HAP-1 (cell line): ENCODE results near the gene TFF1.

Source experiments
- DNase-seq, 2 experiments: peaks; one replicate each; pipeline ENCODE4 v3.0.0-alpha.2; 2016 to 2020; ENCODE audit warnings: low spot score in 2 of 2
- H3K27me3 ChIP-seq: fragments of 250-450 bp; sonication (Bioruptor Pico); 2 replicates; pipeline ENCODE4 v1.5.1; 2020; ENCODE audit warnings: low read depth, mild to moderate bottlenecking, moderate library complexity
- H3K36me3 ChIP-seq: fragments of 250-450 bp; sonication (Bioruptor Pico); replicated peaks from 2 replicates; pipeline ENCODE4 v1.5.1; 2020; ENCODE audit warnings: mild to moderate bottlenecking
- H3K4me1 ChIP-seq: fragments of 250-450 bp; sonication (Bioruptor Pico); 2 replicates; pipeline ENCODE4 v1.5.1; 2020; ENCODE audit warnings: mild to moderate bottlenecking
- H3K4me3 ChIP-seq: fragments of 250-450 bp; sonication (Bioruptor Pico); 2 replicates; pipeline ENCODE4 v1.5.1; 2020; ENCODE audit warnings: mild to moderate bottlenecking, moderate library complexity
- H3K9me3 ChIP-seq: fragments of 250-450 bp; sonication (Bioruptor Pico); 2 replicates; pipeline ENCODE4 v1.5.1; 2020; ENCODE audit warnings: mild to moderate bottlenecking, moderate library complexity
- in situ Hi-C: fragments of 300-500 bp; cut with MboI; formaldehyde crosslinking; loops from 3 replicates; pipeline ENCODE4 v1.14.3; 2020; ENCODE audit warnings: low sequenced_read_pairs, inconsistent platforms, mixed read lengths

Gene TFF1

GRCh38 chr21:42373196-42373907, 7.0 kb upstream of the TFF1 start:
- Histone ChIP-seq H3K4me3 (no peak overlapping the region), H3K36me3 (no peaks in the 10 kb centered on the region), H3K27me3 (no peaks in the 10 kb centered on the region), H3K9me3 (no peaks in the 10 kb centered on the region), H3K4me1 (no peaks in the 10 kb centered on the region)
- DNase-seq = no peak
- in situ Hi-C loops = no loop called here

GRCh38 chr21:42370894-42371654, 4.7 kb upstream of the TFF1 start:
- no peaks in the 10 kb centered on the region for H3K9me3 ChIP-seq
- H3K36me3 ChIP-seq = no peaks in the 10 kb centered on the region
- in situ Hi-C loops = no loop called here
- H3K4me3 ChIP-seq = no peak overlapping the region
- DNase-seq = no peak
- no peaks in the 10 kb centered on the region for H3K4me1 ChIP-seq
- H3K27me3 ChIP-seq = no peaks in the 10 kb centered on the region

GRCh38 chr21:42369821-42370220, 3.5 kb upstream of the TFF1 start:
- Histone ChIP-seq H3K36me3 (no peaks in the 10 kb centered on the region), H3K4me1 (no peaks in the 10 kb centered on the region), H3K4me3 (no peak overlapping the region), H3K9me3 (no peaks in the 10 kb centered on the region), H3K27me3 (no peaks in the 10 kb centered on the region)
- no peak for DNase-seq
- in situ Hi-C loops = no loop called here

- no peaks in the 10 kb centered on the region for H3K9me3 ChIP-seq
- H3K4me3 ChIP-seq = no peak overlapping the region
- no peaks in the 10 kb centered on the region for H3K4me1 ChIP-seq
- H3K36me3 ChIP-seq = no peaks in the 10 kb centered on the region
- in situ Hi-C loops = no loop called here
- DNase-seq = no peak
- H3K27me3 ChIP-seq = no peaks in the 10 kb centered on the region
Measured at GRCh38 chr21:42367367-42368165, 1.2 kb upstream of the TFF1 start.

GRCh38 chr21:42365770-42366169, 565 bp downstream of the TFF1 start:
- no peaks in the 10 kb centered on the region for H3K4me1 ChIP-seq
- DNase-seq = no peak
- in situ Hi-C loops = no loop called here
- H3K9me3 ChIP-seq = no peaks in the 10 kb centered on the region
- no peaks in the 10 kb centered on the region for H3K36me3 ChIP-seq
- H3K27me3 ChIP-seq = no peaks in the 10 kb centered on the region
- H3K4me3 ChIP-seq = no peak overlapping the region

GRCh38 chr21:42364304-42364865, 1.9 kb downstream of the TFF1 start:
- H3K4me3 ChIP-seq = no peak overlapping the region
- in situ Hi-C loops = no loop called here
- no peaks in the 10 kb centered on the region for H3K4me1 ChIP-seq
- DNase-seq = no peak
- H3K36me3 ChIP-seq = no peaks in the 10 kb centered on the region
- no peaks in the 10 kb centered on the region for H3K9me3 ChIP-seq
- no peaks in the 10 kb centered on the region for H3K27me3 ChIP-seq

GRCh38 chr21:42363312-42363711, 3.0 kb downstream of the TFF1 start:
- Histone ChIP-seq H3K9me3 (no peaks in the 10 kb centered on the region), H3K4me1 (no peaks in the 10 kb centered on the region), H3K36me3 (no peaks in the 10 kb centered on the region), H3K27me3 (no peaks in the 10 kb centered on the region), H3K4me3 (no peak overlapping the region)
- in situ Hi-C loops = no loop called here
- DNase-seq = no peak

GRCh38 chr21:42362700-42363099, 3.6 kb downstream of the TFF1 start:
- in situ Hi-C loops = no loop called here
- no peaks in the 10 kb centered on the region for H3K4me1 ChIP-seq
- H3K9me3 ChIP-seq = no peaks in the 10 kb centered on the region
- DNase-seq = no peak
- no peaks in the 10 kb centered on the region for H3K36me3 ChIP-seq
- no peak overlapping the region for H3K4me3 ChIP-seq
- no peaks in the 10 kb centered on the region for H3K27me3 ChIP-seq

- no peaks in the 10 kb centered on the region for H3K4me1 ChIP-seq
- in situ Hi-C loops = no loop called here
- H3K36me3 ChIP-seq = no peaks in the 10 kb centered on the region
- H3K27me3 ChIP-seq = no peaks in the 10 kb centered on the region
- no peak overlapping the region for H3K4me3 ChIP-seq
- H3K9me3 ChIP-seq = no peaks in the 10 kb centered on the region
- no peak for DNase-seq
Measured at GRCh38 chr21:42362198-42362597, 4.1 kb downstream of the TFF1 start.

- Histone ChIP-seq H3K36me3 (no peaks in the 10 kb centered on the region), H3K4me1 (no peaks in the 10 kb centered on the region), H3K9me3 (no peaks in the 10 kb centered on the region), H3K27me3 (no peaks in the 10 kb centered on the region), H3K4me3 (no peak overlapping the region)
- no peak for DNase-seq
- in situ Hi-C loops = no loop called here
Measured at GRCh38 chr21:42361286-42361685, 5.0 kb downstream of the TFF1 start.

GRCh38 chr21:42360317-42360716, 6.0 kb downstream of the TFF1 start:
- Histone ChIP-seq H3K4me1 (no peaks in the 10 kb centered on the region), H3K36me3 (no peaks in the 10 kb centered on the region), H3K4me3 (no peak overlapping the region), H3K9me3 (no peaks in the 10 kb centered on the region), H3K27me3 (no peaks in the 10 kb centered on the region)
- in situ Hi-C loops = no loop called here
- DNase-seq = no peak

- Histone ChIP-seq H3K4me3 (no peak overlapping the region), H3K36me3 (no peaks in the 10 kb centered on the region), H3K4me1 (no peaks in the 10 kb centered on the region), H3K27me3 (no peaks in the 10 kb centered on the region), H3K9me3 (no peaks in the 10 kb centered on the region)
- no peak for DNase-seq
- in situ Hi-C loops = no loop called here
Measured at GRCh38 chr21:42358937-42359336, 7.4 kb downstream of the TFF1 start.

GRCh38 chr21:42358261-42358660, 8.1 kb downstream of the TFF1 start:
- Histone ChIP-seq H3K4me1 (no peaks in the 10 kb centered on the region), H3K4me3 (no peak overlapping the region), H3K27me3 (no peaks in the 10 kb centered on the region), H3K9me3 (no peaks in the 10 kb centered on the region), H3K36me3 (no peaks in the 10 kb centered on the region)
- in situ Hi-C loops = no loop called here
- no peak for DNase-seq

GRCh38 chr21:42357307-42357706, 9.0 kb downstream of the TFF1 start:
- in situ Hi-C loops = no loop called here
- Histone ChIP-seq H3K9me3 (no peaks in the 10 kb centered on the region), H3K4me3 (no peak overlapping the region), H3K4me1 (no peaks in the 10 kb centered on the region), H3K27me3 (no peaks in the 10 kb centered on the region), H3K36me3 (no peaks in the 10 kb centered on the region)
- DNase-seq = no peak
